Measurements from ENCODE around the gene DPYSL5.
A peak's percentile ranks its signal among the peaks of the same experiment; 100 is the strongest.

The DPYSL5 gene

GRCh38 chr2:26969077-26969844 is 121.3 kb downstream of the DPYSL5 start:
- DNase-seq, result no peak

DNA sequence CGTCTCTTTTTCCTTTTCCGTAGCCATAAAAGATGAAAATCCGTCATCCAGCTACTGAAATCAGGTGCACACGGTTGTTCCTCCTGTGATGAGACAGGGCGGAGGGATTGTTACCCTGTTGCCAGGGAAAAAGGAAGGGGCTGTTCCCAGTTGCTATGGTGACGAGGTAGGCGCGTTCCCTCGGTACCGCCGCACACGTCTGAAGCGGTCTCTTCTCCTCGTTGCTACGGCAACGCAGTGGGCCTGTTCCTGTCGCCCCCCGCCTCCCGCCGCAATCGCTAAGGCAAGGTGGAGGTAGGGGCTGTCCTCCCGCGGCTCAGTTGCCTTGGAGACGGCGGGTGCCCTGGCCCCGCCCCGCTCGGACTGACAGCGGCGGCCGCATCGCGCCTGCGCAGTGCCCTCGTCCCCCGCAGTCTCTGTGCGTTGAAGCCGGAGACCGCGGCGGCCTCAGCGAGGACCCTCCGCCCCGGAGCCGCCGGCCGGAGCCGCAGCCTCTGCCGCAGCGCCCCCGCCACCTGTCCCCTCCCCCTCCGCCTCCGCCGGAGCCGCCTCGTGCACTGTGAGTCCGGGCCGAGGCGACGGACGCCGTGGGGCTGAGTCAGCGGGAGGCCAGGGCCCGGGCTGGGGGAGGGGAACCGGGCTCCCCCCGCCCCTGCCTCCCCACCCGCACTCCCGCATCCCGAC is 122.5 kb downstream of the DPYSL5 start, which contains the start of gene MAPRE3:
Gene MAPRE3 (plus strand): TSS at position 394 of the 684 bp plus-strand sequence. CDS start 51,582 bp downstream, outside the sequence.
- DNase-seq, result peak; percentile 96

GRCh38 chr2:26970928-26971627 is 123.1 kb downstream of the DPYSL5 start:
- DNase-seq, result peak; percentile 73

GRCh38 chr2:26971911-26972786 is 124.2 kb downstream of the DPYSL5 start:
- no peak for DNase-seq

DNA sequence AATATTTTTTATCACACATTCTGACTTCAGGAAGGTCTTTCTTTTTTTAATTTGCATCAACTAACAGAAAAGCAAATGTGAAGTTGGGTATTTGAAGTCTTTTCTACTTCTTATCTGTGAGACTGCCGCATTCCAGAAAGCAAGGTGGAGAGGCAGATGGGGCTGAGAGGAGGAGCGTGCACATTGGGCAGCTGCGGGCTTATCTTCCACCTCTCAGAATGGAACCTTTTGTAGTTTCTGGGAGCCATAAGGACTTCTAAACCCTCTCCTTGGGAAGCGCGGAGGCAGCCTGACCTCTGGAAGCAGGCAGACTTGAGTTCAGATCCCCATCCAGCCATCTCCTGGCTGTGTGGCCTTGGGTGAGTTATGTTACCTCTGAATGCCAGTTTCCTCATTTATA is 126.4 kb downstream of the DPYSL5 start:
- DNase-seq, result no peak

GRCh38 chr2:26975102-26975501 is 127.2 kb downstream of the DPYSL5 start:
- DNase-seq, result no peak

DNA sequence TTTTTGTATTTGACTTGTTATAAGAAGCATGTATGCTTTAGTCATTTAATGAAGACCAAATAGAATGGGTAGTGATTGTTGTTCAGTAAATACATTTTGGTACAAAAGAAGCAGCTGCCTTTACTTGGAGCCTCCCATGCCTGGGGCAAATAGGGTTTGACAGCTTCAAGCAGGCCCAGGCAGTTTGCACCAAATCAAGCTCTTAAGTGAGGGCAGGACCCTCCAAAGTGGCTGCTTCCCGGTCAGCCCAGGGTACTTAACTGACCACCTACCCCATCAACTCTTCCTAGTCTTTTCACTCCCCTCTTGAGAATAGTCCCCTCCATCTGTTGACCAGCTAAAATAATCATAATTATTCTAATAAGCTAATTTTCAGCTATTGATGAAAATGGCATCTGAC is 127.7 kb downstream of the DPYSL5 start:
- no peak for DNase-seq

DNA sequence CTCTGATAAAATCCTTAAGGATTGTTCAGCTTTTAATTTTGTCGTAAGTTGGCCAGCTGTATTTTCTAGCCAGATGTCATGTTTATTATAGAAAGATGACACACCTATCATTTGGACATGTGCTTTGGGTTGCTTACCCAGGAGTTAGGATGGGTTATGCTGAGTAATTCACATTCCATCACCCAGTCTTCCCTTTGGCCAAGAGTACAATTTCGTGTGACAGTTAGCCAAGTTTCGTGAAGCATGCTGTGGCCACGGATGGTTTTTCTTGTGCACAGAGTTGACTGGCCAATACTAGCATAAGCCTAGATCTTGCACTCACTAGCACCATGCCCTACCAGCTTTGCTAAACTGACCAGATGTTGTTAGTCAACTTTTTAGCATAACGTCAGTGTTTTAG is 128.3 kb downstream of the DPYSL5 start:
- no peak for DNase-seq

GRCh38 chr2:26977012-26977411 is 129.1 kb downstream of the DPYSL5 start:
- DNase-seq, result no peak

GRCh38 chr2:26978061-26978596 is 130.2 kb downstream of the DPYSL5 start:
- no peak for DNase-seq

DNA sequence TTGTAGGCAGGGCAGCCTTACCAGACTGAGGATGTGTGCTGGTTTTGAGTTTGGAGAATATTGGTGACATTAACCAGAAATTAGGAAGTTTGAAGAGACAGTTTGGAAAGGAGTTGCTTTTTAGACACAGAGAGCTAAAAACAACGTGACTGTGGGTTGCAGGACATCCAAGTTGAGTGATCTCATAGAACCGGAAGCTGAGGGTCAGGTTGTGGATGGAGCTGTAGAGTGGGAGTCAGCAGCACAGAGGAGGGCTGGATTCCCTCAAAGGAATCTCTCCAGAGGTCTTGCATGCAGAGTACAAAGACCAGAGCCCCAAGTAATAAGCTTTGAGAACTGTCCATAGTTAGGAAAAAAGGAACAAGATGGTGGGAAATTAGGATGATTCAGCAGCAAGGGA is 131.8 kb downstream of the DPYSL5 start:
- no peak for DNase-seq

GRCh38 chr2:26980971-26981370 is 133.0 kb downstream of the DPYSL5 start:
- no peak for DNase-seq

DNA sequence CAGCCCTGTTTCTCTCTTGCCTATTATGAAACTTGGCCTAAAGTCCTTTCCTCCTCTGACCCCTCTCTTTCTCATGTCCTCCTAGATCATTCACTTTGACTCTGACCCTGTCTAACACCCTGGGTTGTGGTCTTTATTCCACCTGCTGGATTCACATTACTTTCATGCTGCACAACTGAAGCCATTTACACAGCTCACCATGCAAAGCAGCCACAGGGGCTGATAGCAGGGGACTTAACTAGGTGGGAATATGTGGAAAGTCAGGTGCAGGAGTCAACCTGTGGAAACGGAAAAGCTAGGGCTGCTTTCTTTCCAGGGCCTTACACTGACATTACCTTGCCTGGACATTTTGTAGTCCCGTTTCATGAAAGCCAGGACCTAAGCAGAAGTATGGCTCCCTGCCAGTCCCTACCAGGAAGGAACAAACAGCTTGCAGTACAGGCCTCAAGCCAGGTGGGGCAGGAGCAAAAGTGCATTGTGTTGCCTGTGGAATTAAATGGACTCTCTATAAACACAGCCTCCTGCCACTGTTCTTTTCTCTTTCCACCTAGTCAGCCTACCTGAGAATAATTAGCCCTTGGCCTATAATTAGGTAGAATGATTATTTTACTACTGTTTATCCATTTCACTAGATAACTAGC is 134.3 kb downstream of the DPYSL5 start:
- no peak for DNase-seq

GRCh38 chr2:26983746-26984145 is 135.8 kb downstream of the DPYSL5 start:
- DNase-seq, result no peak

- no peak for DNase-seq
Observed at GRCh38 chr2:26985807-26986206, 137.9 kb downstream of the DPYSL5 start.

GRCh38 chr2:26986576-26986975 is 138.6 kb downstream of the DPYSL5 start:
- no peak for DNase-seq

DNA sequence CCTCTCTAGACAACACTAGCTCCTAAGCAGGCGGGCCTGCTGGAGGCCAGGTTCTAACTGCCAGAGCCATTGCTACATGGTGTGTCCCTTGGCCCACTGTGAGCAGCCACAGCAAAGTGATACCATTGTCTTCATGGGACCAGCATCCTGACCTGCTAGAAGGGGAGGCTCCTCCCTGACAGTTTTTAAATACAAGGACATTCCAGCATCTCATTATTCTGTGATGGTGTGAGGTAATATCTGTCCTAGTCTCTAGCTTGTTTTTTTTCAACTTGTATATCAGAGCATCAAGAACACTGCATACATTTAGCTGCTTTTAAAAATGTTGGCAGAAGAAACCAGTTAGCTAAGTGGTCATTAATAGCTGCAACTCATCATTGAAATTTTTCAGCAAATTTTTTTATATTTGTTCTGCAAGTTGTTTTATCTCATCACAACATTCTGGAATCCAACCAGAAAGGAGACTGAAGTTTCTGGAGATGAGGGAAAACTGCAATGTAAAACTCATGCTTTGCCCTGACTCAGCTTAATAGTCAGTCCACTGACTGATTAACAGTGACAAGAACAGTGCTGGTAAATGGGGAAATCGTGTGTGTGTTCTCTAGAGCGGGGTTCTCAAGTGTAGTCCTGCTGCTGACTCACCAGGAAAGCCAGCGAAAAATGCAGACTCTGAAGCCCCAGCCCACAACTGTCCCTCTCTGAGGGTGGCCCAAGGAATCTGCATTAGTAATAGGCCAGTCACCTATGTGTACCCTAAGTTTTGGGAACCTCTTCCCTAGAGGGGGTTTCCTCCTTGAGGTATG is 140.3 kb downstream of the DPYSL5 start:
- DNase-seq, result peak; percentile 53

GRCh38 chr2:26989156-26989555 is 141.2 kb downstream of the DPYSL5 start:
- no peak for DNase-seq

DNA sequence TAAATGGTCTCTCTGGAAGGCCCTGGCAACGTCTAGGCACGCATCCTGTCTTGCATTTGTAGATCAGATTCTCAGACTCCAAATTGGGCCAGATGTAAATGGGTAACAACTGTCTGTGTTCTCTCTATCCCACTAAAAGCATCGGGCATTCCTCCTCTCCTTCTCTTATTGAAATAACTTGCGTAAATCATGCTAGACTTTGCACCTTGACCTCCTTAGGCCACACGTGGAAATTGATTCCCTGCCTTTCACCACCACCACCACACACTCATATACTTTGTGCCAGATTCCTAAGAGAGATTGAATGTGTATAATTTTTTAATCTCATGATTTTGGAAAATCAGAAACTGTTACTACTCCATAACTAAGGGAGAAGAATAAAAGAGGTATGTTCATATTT is 143.8 kb downstream of the DPYSL5 start:
- no peak for DNase-seq

GRCh38 chr2:26993768-26994167 is 145.8 kb downstream of the DPYSL5 start:
- no peak for DNase-seq

DNA sequence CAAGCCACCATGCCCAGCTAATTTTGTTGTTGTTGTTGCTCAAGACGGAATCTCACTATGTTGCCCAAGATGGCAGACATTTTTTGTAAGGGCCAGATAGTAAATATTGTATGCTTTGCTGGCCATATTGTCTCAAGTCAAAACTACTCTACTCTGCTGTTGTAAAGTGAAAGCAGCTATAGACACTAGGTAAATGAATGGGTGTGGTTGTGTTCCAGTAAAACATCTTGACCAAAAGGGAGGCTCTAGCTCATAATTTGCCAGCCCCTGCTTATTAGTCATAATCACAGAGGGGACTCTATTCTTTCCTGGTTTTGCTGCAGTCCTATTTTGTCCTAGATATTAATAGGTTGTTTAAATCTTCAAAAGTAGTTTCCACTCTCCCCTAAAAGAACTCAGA is 147.1 kb downstream of the DPYSL5 start:
- DNase-seq, result no peak
